Right ventricle myocardium inferior (tissue), 1 donor: ENCODE data around the gene BLID. TPM values are rescaled to one million over a fixed set of nuclear protein-coding genes. Genes with fewer than 3 reads are reported as not detected.

ENCODE experiments used
- microRNA-seq: library from miRNA; unstranded; fragments of <30 nt; microRNA quantifications from one replicate; pipeline ENCODE4 v1.2.0, GENCODE V29; 2020
- total RNA-seq: library from RNA; stranded (reverse); fragmentation: NEBNext Ultra II Directional; extraction: Animal tissue kit (Norgen Biotek cat#: 25700); gene quantifications from one replicate; pipeline ENCODE4 v1.2.1, GENCODE V29; 2021
- donor health status: DM: no; HTN: yes; CAD: no; lungs with severe emphysema.

Gene BLID
- total RNA-seq, 1 donor from 2014 or later: not detected

Small RNA genes within 50 kb of the gene (microRNA-seq; reads per million reads assigned to microRNA genes)
- gene MIR100 (39,690 reads per million, percentile 98 among the genes with 10 or more reads in this experiment), gene MIR125B1 (299 reads per million, percentile 66 among the genes with 10 or more reads in this experiment), gene MIRLET7A2 (167 reads per million, percentile 58 among the genes with 10 or more reads in this experiment)
